Activated CD4-positive, CD25-positive, alpha-beta regulatory T cell treated with anti-CD3 and anti-CD28 coated beads, Interleukin-2, amount 50 U/mL, for 24 hours (primary cell): Measurements from ENCODE around the gene WNT5A.

Experiments
- ATAC-seq, 2 donors: fragments of 150-1000 bp; cut with Tn5 transposase; one replicate each; pipeline ENCODE4 v1.10.0; 2021; ENCODE audit warnings: mild to moderate bottlenecking in 1 of 2, moderate library complexity in 1 of 2

Gene WNT5A

DNA sequence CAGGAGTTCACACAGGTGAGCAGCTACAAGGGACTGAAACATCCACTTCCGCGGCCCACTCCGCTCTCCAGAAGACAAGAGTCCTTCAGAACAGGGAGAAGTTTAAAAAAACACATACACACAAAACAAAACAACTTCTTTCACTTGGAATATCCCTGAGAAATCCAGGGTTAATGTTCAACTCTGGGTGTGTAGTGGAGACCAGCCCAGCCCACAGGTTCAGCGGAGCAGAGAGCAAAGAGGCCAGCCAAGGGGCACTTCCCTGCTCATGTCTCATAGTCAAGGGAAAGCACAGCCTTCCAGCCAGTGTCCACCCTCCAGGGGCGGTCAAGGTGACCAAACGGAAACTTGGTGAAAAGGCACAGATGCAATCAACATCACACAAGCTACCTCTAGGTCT, 41.6 kb downstream of the WNT5A start:
- no peak for ATAC-seq

DNA sequence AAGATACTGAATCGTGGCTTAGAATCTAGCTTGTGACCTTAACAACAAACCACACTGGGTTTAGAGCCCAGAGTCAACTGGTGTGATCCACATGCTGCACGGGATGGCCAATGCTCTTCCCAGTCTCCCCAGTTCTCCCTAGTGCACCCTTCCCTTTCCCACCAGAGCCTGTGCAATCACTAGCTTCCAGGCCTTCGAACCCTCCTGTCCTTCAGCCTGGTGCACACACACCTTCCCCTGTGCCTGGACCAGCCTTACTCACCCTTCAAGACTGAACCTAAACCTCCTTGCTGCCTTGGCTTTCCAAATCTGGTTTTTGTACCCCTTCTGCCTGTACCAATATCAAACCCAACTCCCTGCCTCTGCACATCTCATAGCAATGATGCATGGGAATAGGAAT, 43.8 kb downstream of the WNT5A start:
- no peak for ATAC-seq

DNA sequence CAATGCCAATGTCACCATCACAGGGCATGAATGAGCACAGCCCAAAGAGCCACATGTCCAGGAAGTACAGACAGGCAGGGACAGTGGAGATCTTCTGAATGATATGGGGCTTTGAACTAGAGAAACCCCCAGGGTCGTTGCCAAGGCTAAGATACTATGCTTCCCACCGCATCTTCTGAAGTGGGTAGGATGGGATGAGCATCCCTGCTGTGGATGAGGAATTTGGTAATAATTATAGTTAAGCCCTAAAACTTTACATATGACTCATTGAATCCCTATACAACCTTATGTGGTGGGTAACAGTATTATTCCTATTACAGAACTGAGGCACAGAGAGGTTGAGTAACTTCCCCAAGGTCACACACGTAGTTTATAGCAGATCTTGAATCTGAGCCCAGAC, 44.2 kb downstream of the WNT5A start:
- no peak for ATAC-seq

DNA sequence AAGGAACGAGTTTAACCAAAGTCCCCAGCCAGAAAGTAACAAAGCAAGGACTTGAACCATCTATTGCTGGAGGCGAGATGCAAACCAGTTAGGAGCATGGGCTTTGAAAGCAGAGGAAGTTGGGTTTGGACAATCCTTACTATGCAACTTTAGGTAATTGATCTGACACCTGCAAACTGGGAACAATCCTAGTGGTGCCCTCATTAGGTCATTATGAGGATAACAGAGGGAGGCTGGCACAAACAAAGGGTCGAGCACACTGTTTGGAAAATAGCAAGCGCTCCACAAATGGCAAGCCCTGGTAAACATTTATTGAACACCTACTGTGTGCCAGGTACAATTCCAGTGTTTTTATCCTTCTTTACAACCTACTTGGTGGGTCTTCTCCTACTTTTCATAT, 45.6 kb downstream of the WNT5A start:
- ATAC-seq: no peak

DNA sequence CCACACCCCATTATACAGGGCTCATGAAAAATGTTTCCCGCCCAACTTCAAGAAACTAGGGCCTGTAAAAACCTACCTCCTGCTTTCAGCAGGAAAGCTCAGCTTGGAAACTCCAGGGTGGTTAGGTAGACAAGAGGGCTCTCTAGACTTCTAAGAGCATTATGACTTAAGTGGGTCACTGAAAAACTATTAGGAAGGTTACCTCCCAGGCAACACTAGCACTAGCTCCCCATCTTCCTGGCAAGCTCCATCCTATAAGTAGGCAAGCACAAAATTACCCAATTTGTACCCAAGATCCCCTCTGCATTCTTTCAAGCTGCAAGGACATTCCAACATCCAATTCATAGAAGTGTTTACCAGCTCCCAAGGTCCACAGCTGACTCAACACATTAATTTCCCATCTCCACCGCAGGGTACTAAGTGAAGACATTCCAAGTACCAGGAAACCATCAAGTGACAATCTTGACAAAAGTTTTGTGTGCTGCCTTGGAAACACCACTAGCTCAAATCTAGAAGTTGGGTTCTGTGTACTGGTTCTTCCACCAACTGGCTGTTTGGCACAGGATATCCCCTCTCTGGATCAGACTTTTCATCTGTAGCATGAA, 46.9 kb downstream of the WNT5A start:
- ATAC-seq: no peak

DNA sequence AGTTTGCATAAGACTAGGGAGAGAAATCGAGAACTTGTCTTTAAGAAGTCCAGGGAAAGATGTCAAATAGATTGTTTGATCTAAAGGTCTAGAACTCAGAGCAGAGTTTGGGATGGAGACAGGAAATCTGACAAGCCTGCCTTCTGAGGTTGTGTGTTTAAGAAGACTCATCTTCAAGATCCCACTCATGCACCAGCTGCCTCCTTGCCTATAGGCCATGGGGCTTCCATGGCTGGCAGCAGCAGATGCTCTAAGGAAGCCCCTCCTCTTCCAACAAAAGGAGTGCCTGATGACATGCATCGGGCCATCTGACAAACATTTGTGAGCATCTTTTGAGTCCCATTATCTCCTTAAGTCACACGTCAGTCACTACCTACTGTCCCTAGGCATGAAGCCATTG, 47.4 kb downstream of the WNT5A start:
- no peak for ATAC-seq

DNA sequence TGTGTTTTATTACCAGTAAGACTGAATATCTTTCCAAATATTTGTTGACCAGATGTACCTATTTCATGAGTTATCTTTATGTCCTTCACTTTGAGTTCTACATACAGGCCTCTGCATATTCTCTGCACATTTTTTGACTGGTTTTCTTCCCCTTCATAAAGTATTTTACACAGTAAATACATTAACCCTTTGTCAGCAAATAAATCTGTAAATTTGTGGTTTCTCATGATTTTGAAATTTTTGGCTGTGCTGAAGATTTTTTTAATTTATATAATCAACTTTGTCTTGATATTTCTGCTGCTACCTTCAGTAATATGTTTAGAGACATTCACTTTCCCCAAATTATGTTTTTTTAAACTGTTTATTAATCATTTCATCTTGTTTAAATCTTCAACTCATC, 50.5 kb downstream of the WNT5A start:
- no peak for ATAC-seq

DNA sequence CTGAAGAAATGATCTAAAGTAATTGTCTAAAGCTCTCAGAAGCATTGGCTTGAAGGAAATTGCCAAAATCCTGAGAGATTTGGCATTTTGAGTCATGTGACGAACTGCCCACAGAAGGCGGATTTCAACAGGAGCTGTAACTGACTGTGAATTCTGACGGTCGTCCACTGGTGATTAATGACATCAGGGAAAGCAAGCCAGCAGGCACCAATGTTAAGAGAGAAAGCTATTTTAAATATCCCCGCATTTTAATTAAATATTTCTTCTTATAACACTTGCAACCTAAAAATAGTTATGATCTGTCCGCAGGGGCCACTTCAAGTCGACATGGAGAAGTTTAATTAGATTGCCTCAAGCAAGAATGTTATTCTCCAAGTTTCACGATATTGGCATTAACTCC, 51.6 kb downstream of the WNT5A start:
- no peak for ATAC-seq

DNA sequence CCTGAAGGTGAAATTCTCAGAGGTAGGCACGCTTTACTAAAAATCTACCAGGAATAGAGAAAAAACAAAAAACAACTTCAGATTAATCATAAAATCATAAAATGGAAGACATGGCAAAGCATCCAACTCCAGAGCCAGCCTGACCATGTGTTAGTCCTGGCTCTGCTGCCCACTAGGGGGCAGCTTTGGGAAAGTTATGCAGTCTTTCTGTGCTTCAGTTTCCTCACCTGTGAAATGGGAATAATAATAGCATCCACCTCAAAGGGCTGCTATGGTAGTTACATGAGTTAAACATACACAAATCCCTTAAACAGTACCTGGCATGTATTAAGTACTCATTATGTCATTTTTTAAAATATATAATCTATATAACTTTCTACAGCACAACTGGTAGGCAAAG, 52.3 kb downstream of the WNT5A start:
- no peak for ATAC-seq

DNA sequence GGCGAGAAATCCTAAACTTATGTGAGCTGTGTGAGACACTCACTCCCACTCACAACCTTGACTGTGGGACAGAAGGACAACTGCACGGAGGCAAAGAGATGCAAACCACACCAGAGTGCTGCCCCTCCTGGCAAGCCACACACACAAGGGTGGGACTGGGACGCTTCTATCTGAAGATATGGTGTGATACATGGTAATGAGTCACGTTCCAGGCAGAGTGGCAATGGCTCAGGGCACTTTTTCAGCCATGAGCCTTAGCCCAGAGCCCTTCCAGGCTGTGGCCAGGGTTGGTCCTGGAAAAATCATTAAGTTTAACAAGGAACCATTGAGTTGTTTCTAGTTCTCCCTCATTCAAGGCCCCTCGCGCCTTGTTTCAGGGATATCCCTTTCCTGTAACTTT, 56.1 kb downstream of the WNT5A start:
- ATAC-seq: no peak

DNA sequence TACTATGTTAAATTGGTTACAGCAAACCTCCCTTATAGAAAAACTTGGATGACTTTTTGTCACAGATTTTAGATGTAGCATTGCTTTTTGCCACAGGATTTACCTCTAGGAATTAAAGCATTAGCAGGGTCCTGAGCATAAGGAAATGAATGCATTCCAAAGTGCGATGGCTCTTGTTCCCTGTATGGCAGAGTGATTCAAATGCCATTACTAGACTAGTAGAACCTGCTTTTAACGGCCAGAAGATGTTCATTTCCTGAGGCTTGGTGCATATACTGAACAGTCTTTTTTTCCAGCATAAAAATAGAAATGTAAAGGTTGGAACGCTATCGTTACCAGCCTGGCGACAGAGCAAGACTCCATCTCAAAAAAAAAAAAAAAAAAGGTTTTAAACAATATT, 59.4 kb downstream of the WNT5A start:
- ATAC-seq: no peak

DNA sequence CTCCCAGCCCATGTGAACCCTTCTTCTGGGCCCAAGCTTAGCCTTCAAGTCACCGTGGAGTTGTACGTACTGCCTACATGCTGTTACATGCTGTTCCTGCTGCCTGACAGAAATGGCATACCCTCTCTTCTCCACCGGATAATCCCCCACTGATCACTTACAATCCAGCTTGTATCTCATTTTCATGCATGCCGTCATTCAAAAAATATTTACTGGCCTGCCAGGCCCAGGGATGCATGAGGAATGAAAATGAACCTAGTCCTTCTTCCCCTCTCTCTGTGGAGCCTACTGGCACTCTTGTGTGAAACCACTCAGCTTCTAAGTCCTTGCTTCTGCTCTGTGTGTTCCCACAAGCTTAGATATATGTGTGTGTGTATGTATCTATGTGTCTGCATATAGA, 60.6 kb downstream of the WNT5A start:
- ATAC-seq: no peak

DNA sequence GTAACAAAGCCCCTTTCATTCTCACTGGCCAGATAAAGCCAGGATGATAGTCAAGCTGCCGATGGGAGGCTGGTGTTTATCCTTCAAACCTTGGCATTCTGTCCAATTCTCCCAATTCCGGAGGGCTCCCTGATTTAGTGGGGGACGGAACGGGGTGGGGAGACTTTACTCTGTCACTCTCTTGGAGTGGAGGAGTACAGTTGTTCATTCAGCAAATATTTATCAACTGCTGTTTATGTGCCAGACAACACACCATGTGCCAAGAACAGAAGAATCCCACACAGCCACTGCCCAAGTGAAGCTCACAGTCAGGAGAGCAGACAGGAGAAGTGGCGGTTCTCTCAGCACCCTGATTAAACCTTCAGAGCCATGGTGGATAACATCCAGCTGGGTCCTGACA, 63.3 kb downstream of the WNT5A start:
- no peak for ATAC-seq

DNA sequence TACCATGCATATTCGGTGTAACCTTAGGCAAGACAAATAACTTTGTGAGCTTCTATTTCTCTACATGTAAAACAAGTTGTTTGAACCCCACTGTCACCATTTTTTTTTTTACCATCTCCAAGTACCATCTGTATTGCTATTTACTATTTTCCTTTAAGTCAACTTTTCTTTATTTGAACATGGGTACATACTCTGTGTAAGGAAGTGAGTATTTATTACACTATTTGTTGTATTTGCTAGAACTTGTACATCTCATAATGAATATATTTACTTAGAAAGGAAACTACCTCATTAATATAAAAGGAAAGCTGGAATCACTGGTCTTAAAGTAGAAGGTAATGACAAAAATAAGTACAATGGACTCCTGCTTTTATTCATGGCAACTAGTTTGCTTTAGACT, 69.9 kb downstream of the WNT5A start:
- no peak for ATAC-seq

DNA sequence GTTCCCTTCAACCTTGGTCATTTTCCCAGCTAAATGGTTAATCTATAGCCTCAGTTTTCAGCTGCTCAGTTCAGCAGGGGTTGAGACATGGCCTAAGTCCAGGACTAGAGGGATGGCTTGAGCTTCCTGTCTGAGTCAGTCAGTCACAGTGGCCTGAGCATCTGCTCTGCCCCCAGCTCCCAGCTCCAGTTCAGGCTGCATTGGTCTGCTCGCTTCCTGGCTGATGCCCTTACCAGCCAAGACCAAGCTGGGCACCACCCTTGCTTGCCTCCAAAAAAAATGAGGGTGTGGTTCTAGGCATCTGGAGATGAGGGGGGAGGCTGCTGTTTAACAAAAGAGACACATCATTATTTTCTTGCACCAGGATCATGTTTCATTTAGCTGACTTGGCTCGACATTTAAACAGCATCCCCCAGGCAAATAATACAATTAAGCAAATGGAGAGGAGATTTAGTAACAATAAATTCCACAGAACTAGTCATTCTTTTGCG, 70.7 kb downstream of the WNT5A start:
- no peak for ATAC-seq
